ENCODE data around the gene POU6F2. TPM values are rescaled to one million over a fixed set of nuclear protein-coding genes. Genes with fewer than 3 reads are reported as not detected.

The POU6F2 gene, protein sequence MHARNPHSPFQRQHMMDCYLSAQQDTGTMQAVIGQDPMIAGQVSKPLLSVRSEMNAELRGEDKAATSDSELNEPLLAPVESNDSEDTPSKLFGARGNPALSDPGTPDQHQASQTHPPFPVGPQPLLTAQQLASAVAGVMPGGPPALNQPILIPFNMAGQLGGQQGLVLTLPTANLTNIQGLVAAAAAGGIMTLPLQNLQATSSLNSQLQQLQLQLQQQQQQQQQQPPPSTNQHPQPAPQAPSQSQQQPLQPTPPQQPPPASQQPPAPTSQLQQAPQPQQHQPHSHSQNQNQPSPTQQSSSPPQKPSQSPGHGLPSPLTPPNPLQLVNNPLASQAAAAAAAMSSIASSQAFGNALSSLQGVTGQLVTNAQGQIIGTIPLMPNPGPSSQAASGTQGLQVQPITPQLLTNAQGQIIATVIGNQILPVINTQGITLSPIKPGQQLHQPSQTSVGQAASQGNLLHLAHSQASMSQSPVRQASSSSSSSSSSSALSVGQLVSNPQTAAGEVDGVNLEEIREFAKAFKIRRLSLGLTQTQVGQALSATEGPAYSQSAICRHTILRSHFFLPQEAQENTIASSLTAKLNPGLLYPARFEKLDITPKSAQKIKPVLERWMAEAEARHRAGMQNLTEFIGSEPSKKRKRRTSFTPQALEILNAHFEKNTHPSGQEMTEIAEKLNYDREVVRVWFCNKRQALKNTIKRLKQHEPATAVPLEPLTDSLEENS
- total RNA-seq (2014; rRNA removed; shearing (Covaris generic)) (not detected in 2 replicates), polyA plus RNA-seq (2016; fragmentation: Nextera tagmentation; extraction: Ambion mirVana) (not detected in 2 replicates)

DNA sequence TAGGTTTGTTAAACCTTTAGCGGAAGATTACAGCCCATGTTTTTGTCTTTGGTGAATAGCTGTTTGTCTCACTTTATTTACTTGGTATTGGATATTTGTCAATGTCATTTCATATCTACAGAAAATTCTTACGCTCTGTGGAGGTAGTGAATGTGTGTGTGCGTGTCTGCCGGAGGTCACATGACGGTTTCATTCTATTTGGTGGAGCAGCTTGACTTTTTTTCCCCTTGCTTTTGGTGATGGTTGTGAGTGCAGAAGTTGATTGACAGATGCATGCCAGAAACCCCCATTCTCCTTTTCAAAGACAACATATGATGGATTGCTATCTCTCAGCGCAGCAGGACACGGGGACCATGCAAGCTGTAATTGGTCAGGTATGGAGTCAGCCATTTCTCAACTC is at the start of gene POU6F2:
POU6F2 (plus strand) TSS at position 225 of the 400 bp plus-strand sequence; CDS start at position 270, 45 bp downstream.
- no peaks in the 10 kb centered on the region for H3K9me2 ChIP-seq (ENCODE audit: insufficient read depth)
- H2AFZ ChIP-seq = no peak within 1 kb of the TSS
- H3K36me3 ChIP-seq (ENCODE audit: low read depth) = no peaks in the 10 kb centered on the region
- peaks cover 23% of the 10 kb centered on the region for H3K27me3 ChIP-seq (replicated peaks; ENCODE audit: insufficient read depth)
- no peaks in the 10 kb centered on the region for H3K4me1 ChIP-seq (ENCODE audit: insufficient read depth)
- in situ Hi-C loops (cut with MboI) = no loop called here
- no peak for TF ChIP-seq EZH2phosphoT487 (IDR thresholded peaks at IDR 0.05; ENCODE audit: insufficient read depth, low read depth)
- no peak for TF ChIP-seq EZH2 (IDR thresholded peaks at IDR 0.05; ENCODE audit: insufficient read depth, poor library complexity, severe bottlenecking)
- H3K4me2 ChIP-seq (ENCODE audit: unreplicated experiment) = no peak within 1 kb of the TSS
- no peak within 1 kb of the TSS for H3K4me3 ChIP-seq
- DNase-seq = no peak
- no peak within 1 kb of the TSS for H3K9ac ChIP-seq
- H3K79me2 ChIP-seq (ENCODE audit: insufficient read depth) = no peaks in the 10 kb centered on the region
- no peaks in the 10 kb centered on the region for H4K20me1 ChIP-seq (ENCODE audit: insufficient read depth)
- 84 to 88% methylated on average over 7 of the region's 7 CpGs for WGBS, 2 experiments (ENCODE audit: low coverage in 1 of 2, low lambda C conversion rate in 2 of 2, missing lambda C conversion rate in 2 of 2)
- no peaks in the 10 kb centered on the region for H3F3A ChIP-seq (ENCODE audit: insufficient read depth)
- H3K9me3 ChIP-seq (ENCODE audit: low read depth) = no peaks in the 10 kb centered on the region
- no peak within 1 kb of the TSS for H3K27ac ChIP-seq

DNA sequence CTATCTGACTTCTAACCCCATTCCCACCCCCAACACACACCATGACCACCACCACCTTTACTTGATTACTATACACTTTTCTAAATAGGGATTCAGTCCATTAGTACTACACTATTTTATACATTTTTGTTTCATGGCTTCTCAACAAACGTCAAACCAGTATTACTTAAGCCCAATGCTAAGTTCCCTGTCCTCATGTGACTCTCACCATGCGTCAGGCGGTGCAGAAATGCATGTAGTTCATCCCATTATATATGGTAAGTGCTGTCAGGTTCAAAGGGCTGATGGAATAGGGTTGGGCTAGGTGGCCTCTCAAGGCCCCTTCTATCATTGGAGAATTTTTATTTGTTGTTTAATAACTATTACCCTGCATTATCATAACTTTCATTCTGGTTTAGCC is 49.2 kb upstream of the POU6F2 start:
- no peak overlapping the region for H3K4me2 ChIP-seq (ENCODE audit: unreplicated experiment)
- H3K9me3 ChIP-seq (ENCODE audit: low read depth) = no peaks in the 10 kb centered on the region
- no peaks in the 10 kb centered on the region for H4K20me1 ChIP-seq (ENCODE audit: insufficient read depth)
- no peak overlapping the region for H3K4me3 ChIP-seq
- in situ Hi-C loops (cut with MboI) = no loop called here
- H3K36me3 ChIP-seq (ENCODE audit: low read depth) = no peaks in the 10 kb centered on the region
- no peaks in the 10 kb centered on the region for H3K27me3 ChIP-seq (replicated peaks; ENCODE audit: insufficient read depth)
- H3K79me2 ChIP-seq (ENCODE audit: insufficient read depth) = no peaks in the 10 kb centered on the region
- no peaks in the 10 kb centered on the region for H3K9me2 ChIP-seq (ENCODE audit: insufficient read depth)
- H3K4me1 ChIP-seq (ENCODE audit: insufficient read depth) = peaks cover 5% of the 10 kb centered on the region; the same call in 1 of the 2 replicates
- DNase-seq = no peak
- no peaks in the 10 kb centered on the region for H3F3A ChIP-seq (ENCODE audit: insufficient read depth)
- H3K27ac ChIP-seq = no peak overlapping the region
- H2AFZ ChIP-seq = no peak overlapping the region
- TF ChIP-seq EZH2 (IDR thresholded peaks at IDR 0.05; ENCODE audit: insufficient read depth, poor library complexity, severe bottlenecking) (no peak), EZH2phosphoT487 (IDR thresholded peaks at IDR 0.05; ENCODE audit: insufficient read depth, low read depth) (no peak)
- WGBS, 2 experiments (ENCODE audit: low coverage in 1 of 2, low lambda C conversion rate in 2 of 2, missing lambda C conversion rate in 2 of 2) = 72 to 82% methylated on average over 3 of the region's 3 CpGs
- no peak overlapping the region for H3K9ac ChIP-seq

DNA sequence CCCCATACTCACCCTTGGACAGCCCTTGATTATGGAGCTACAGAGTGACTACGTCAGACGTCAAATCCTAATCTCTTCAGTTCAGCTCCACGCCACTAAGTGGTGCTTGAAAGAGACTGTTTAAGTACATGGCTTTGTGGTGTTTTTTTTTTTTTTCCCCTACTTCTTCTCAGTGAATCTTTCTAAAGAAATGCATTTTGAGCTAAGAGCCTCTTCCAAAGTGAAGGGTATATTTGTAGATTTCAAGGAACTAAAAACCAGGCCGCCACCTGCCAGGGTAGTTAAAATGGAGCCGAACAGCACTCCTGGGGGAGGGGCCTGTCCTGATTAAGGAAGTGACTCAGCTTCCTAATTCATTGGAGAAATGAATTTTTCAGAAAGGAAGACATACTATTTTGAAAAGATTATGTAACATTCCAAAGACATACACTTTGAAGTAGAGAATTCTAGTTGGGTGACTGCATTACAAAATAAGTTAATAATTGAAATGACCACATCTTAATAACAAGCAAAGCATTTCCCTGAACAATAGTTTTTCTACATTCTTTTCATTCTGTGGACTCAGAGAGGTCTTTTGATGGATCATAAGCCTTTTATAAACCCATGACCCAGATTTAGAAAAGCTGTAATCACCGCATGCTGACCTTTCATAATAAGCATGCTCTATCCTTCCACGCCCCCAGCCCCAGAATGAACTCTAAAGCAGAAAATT is 48.1 kb upstream of the POU6F2 start:
- Histone ChIP-seq H3K27ac (no peak overlapping the region), H3K9me3 (ENCODE audit: low read depth) (no peaks in the 10 kb centered on the region), H3K9me2 (ENCODE audit: insufficient read depth) (no peaks in the 10 kb centered on the region), H3K27me3 (replicated peaks; ENCODE audit: insufficient read depth) (no peaks in the 10 kb centered on the region), H2AFZ (no peak overlapping the region), H3K9ac (no peak overlapping the region), H3F3A (ENCODE audit: insufficient read depth) (no peaks in the 10 kb centered on the region), H3K79me2 (ENCODE audit: insufficient read depth) (no peaks in the 10 kb centered on the region), H3K4me1 (ENCODE audit: insufficient read depth) (peaks cover 5% of the 10 kb centered on the region; the same call in 1 of the 2 replicates), H3K4me3 (no peak overlapping the region), H3K4me2 (ENCODE audit: unreplicated experiment) (no peak overlapping the region), H4K20me1 (ENCODE audit: insufficient read depth) (no peaks in the 10 kb centered on the region), H3K36me3 (ENCODE audit: low read depth) (no peaks in the 10 kb centered on the region)
- in situ Hi-C loops (cut with MboI) = loop anchor here (10.0 kb wide), 1 partner anchor 535 kb away; no protein-coding TSS in a partner anchor
- WGBS, 2 experiments (ENCODE audit: low coverage in 1 of 2, low lambda C conversion rate in 2 of 2, missing lambda C conversion rate in 2 of 2) = 83 to 85% methylated on average over 7 of the region's 7 CpGs
- no peak for DNase-seq
- TF ChIP-seq EZH2phosphoT487 (IDR thresholded peaks at IDR 0.05; ENCODE audit: insufficient read depth, low read depth) (no peak), EZH2 (IDR thresholded peaks at IDR 0.05; ENCODE audit: insufficient read depth, poor library complexity, severe bottlenecking) (no peak)
